Measurements from ENCODE around the gene ABHD8.
A peak's percentile ranks its signal among the peaks of the same experiment; 100 is the strongest.

ABHD8 gene

GRCh38 chr19:17248011-17248776, 55.0 kb downstream of the ABHD8 start:
- Histone ChIP-seq H3K9me3 (no peaks in the 10 kb centered on the region), H3K27me3 (no peaks in the 10 kb centered on the region), H3K36me3 (no peaks in the 10 kb centered on the region), H3K4me1 (peaks cover 11% of the 10 kb centered on the region), H3K4me3 (ENCODE audit: low read depth, low read length) (no peak overlapping the region)
- no peak for DNase-seq
- TF ChIP-seq, protein P1, sequence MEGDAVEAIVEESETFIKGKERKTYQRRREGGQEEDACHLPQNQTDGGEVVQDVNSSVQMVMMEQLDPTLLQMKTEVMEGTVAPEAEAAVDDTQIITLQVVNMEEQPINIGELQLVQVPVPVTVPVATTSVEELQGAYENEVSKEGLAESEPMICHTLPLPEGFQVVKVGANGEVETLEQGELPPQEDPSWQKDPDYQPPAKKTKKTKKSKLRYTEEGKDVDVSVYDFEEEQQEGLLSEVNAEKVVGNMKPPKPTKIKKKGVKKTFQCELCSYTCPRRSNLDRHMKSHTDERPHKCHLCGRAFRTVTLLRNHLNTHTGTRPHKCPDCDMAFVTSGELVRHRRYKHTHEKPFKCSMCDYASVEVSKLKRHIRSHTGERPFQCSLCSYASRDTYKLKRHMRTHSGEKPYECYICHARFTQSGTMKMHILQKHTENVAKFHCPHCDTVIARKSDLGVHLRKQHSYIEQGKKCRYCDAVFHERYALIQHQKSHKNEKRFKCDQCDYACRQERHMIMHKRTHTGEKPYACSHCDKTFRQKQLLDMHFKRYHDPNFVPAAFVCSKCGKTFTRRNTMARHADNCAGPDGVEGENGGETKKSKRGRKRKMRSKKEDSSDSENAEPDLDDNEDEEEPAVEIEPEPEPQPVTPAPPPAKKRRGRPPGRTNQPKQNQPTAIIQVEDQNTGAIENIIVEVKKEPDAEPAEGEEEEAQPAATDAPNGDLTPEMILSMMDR (IDR thresholded peaks at IDR 0.05; ENCODE audit: low read depth, low read length): no peak

DNA sequence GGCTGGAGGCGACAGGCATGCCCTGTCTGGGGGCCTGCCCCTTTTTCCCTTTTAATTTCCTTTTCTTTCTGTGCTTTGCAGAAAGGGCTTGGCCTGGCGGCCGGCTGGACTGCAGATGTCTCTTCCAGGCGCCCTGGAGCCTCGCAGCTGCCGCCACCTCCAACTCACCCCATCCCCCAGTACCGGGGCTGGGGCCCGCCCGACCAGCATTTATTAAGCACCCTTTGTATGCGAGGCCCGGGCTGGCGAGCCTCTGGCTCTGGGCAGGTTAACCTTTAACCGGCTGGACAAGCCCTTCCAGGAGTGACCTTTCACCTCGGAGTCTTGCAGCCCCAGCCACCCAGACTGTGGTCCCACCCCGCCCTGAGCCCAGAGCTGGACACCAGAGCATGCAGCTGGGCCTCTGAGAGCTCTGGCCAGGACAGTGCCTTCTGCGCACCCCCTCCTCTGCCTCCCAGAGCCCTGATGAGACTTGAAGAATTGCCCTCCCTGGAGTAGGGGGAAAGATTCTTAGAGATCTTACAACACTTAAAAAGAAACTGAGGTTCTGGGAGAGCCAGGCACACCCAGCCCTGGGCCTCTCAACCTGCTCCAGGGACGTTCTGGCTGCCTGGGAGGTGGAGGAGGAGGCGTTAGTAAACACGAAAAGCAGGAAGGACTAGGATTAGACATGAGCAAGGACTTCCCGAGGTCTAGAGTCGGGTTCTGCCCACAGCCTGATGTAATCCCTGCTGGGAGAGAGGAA, 56.4 kb downstream of the ABHD8 start:
- Histone ChIP-seq H3K9me3 (no peaks in the 10 kb centered on the region), H3K27me3 (no peaks in the 10 kb centered on the region), H3K4me3 (ENCODE audit: low read depth, low read length) (peak overlapping the region; percentile 65), H3K4me1 (peaks cover 11% of the 10 kb centered on the region), H3K36me3 (no peaks in the 10 kb centered on the region)
- TF ChIP-seq, protein P1 (IDR thresholded peaks at IDR 0.05; ENCODE audit: low read depth, low read length): no peak
- DNase-seq: peak; percentile 73

GRCh38 chr19:17245535-17245984, 57.7 kb downstream of the ABHD8 start, which contains the start of gene NR2F6:
Gene NR2F6 (minus strand): TSS chr19:17245919. CDS start chr19:17245220, 699 bp downstream.
- peaks cover 11% of the 10 kb centered on the region for H3K4me1 ChIP-seq

DNA sequence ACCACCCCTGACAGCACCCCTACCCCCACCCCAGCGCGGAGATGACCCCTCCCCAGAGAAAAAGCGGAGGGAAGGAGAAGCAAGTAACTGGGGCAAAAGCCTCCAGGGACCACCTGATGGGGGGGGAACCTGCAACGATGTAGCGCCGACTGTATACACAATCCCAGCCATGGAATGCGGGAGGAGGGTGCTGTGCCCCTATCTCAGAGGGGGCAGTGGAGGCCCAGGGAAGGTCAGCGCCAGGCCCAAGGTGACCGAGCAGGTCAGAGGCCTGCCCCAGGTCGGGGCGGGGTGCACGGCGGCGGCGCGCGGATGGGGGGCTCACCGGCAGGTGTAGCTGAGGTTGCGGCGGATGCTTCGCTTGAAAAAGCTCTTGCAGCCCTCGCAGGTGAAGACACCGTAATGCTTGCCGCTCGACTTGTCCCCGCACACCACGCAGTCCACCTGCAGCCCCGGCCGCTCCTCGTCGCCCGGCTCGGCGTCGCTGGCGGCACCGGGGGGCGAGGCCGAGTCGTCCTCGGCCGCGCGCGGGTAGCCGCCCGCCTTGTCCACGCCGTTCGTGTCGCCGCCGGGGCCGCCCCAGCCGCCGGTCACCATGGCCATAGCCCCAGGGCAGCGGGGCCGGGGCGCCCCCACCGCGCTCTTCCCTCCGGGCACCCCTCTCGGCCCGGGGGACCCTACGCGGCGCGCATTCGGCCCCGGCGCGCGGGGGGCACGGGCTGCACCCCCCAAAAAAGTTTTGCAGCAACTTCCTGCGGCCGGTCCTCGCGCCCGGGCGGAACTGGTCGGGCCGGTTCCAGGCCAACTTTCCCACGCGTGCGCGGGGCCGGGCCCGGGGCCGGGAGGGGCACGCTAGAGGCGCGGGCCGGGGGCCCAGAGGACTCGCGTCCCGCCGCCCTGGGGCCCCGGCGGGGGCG, 58.3 kb downstream of the ABHD8 start:
- DNase-seq: no peak
- Histone ChIP-seq H3K4me1 (peaks cover 11% of the 10 kb centered on the region), H3K27me3 (no peaks in the 10 kb centered on the region), H3K36me3 (peaks cover 13% of the 10 kb centered on the region), H3K9me3 (no peaks in the 10 kb centered on the region), H3K4me3 (ENCODE audit: low read depth, low read length) (peak overlapping the region; percentile 90)
- TF ChIP-seq, protein P1 (IDR thresholded peaks at IDR 0.05; ENCODE audit: low read depth, low read length): no peak

More at GRCh38 chr19:17245535-17245984, 57.7 kb downstream of the ABHD8 start, which contains the start of gene NR2F6:
- peaks cover 6% of the 10 kb centered on the region for H3K36me3 ChIP-seq
- no peaks in the 10 kb centered on the region for H3K9me3 ChIP-seq
- TF ChIP-seq, protein P1 (IDR thresholded peaks at IDR 0.05; ENCODE audit: low read depth, low read length): no peak
- no peak for DNase-seq
- H3K27me3 ChIP-seq: no peaks in the 10 kb centered on the region
- peak within 1 kb of the TSS; percentile 90 for H3K4me3 ChIP-seq (ENCODE audit: low read depth, low read length)

- DNase-seq: peak; percentile 76
- peaks cover 11% of the 10 kb centered on the region for H3K4me1 ChIP-seq
- TF ChIP-seq, protein P1 (IDR thresholded peaks at IDR 0.05; ENCODE audit: low read depth, low read length): no peak
- no peaks in the 10 kb centered on the region for H3K9me3 ChIP-seq
- peak overlapping the region; percentile 90 for H3K4me3 ChIP-seq (ENCODE audit: low read depth, low read length)
- H3K27me3 ChIP-seq: no peaks in the 10 kb centered on the region
- H3K36me3 ChIP-seq: peaks cover 13% of the 10 kb centered on the region
Measured at GRCh38 chr19:17243830-17244617, 59.2 kb downstream of the ABHD8 start.
